HG02763 (cell line): Measurements from ENCODE around the gene NLGN1.
"Not testable (repeated sequence)": the region's sequence is repeated elsewhere in the genome, so short reads cannot be mapped to it uniquely, and the experiment has no call there.

ENCODE experiments used
- ATAC-seq: cut with Tn5 transposase; IDR thresholded peaks from one replicate; pipeline ENCODE4 v1.9.1; 2021; ENCODE audit warnings: mild to moderate bottlenecking, moderate library complexity; ENCODE audit not compliant: unreplicated experiment

NLGN1 gene

DNA sequence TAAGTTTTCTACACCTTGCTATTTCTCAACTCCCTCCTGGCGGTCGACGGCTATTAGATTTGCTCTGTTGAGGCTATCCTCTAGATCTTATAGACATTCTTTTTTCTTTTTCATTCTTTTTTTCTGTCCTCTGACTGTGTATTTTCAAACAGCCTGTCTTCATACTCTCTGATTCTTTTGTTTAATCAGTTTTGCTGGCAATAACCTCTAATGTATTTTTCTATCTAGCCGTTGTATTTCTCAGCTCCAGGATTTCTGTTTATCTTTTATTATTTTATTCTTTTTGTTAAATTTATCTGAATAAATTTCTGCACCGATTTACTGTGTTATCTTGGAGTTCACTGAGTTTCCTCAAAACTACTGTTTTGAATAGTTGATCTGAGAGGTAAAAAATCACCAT is 31.5 kb downstream of the NLGN1 start:
- no peak for ATAC-seq

DNA sequence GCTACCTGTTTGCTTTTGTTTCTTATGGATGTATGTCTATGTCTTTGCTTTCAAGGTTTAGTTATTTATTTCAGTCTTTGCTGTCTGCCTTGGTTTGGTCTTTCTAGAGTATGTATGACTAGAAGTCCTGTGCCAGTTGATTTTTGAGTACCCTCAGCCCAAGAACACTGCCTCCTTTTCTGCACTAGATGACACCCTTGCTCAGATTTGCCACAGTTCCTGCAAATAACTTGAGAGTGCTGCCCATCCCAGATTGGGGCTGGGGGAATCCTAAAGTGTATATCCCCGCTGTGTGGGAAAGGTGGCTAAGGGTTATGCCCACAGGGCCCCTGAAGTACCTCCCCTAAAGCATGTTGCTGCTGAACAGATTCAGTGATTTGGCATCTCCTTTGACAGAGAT is 32.0 kb downstream of the NLGN1 start:
- no peak for ATAC-seq

DNA sequence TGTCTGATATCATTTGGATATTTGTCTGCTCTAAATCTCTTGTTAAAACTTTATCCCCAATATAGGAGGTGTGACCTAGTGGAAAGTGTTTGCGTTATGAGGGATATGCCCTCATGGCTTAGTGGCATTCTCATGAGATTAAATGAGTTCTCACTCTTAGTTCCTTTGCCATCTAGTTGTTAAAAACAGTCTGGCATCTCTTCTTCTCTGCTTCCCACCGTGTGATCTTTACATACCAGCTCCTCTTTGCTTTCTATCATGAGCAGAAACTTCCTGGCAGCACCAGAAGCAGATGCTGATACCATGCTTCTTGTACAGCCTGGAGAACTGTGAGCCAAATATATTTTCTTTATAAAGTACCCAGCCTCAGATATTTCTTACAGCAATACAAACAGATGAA is 33.0 kb downstream of the NLGN1 start:
- no peak for ATAC-seq

DNA sequence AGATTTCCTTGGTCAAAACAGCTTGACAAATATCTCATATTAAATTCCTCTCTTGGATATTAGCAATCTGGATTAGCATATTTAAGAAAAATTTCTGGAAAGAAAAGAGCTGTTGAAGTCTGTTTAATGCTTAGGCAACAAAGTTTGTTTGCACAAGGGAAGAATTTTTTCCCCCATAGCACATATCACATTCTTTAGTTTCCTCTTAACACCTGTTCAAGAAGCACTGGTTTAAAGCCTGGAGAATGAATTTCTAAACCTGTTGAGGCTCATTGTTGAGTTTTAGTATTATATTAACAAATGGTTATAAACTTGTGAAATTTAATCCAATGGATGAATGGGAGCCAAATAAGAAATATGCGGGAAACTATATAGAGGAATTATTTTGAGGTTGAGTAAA is 41.5 kb downstream of the NLGN1 start:
- no peak for ATAC-seq

DNA sequence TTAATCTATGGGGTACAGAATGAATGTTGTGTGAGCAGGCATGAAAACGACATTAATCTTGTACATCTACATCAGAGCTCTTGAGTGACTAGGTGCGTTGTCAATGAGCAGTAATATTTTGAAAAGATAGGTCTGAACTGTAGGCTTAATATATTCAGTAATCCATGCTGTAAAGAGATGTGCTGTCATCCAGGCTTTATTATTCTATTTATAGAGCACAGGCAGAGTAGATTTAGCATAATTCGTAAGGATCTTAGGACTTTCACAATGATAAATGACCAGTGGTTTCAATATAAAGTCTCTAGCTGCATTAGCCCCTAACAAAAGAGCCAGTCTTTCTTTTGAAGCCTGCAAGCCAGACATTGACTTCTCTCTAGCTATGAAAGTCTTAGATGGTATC is 43.0 kb downstream of the NLGN1 start:
- no peak for ATAC-seq

DNA sequence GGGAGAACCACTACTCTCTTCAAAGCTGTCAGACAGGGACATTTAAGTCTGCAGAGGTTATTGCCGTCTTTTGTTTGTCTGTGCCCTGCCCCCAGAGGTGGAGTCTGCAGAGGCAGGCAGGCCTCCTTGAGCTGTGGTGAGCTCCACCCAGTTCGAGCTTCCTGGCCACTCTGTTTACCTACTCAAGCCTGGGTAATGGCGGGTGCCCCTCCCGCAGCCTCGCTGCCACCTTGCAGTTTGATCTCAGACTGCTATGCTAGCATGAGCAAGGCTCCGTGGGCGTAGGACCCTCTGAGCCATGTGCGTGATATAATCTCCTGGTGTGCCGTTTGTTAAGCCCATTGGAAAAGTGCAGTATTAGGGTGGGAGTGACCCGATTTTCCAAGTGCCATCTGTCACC is 54.0 kb downstream of the NLGN1 start:
- ATAC-seq, result not testable (repeated sequence)

DNA sequence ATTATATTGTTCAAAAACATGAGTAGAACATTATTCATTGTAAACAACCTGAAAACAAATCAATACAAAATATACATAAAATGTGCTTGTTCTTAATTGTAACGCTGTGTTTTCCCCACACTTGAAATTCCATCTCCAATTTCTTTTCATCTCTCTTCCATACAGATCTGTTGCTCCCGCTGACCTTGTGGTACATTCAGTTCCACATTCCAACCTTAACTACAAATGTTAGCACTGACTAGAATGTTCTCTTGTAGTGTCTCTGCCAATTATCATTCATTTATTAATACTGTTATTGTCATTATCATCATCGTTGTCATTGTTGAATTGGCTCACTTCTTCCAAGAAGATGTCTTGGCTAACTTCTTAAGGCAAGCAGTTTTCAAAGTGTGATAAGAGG is 65.7 kb downstream of the NLGN1 start:
- ATAC-seq, result no peak

DNA sequence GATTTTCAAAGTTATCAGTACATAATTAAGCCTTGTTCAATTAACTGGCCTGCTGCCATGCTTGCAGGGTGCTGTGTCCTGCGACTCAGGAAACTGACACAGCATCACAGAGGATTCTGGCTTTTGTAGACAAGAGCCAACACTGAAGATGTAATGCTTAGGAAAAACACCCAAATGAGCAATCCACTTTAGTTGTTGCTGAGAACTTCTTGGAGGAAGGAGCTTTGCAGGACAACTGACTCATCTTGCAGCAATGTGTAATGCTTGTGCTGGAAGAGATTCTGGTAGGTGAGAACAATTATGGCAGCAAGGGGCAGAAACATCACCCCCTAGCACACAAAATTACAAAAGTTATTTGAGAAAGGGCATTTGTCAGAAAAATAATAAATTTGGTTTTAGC is 67.6 kb downstream of the NLGN1 start:
- no peak for ATAC-seq

DNA sequence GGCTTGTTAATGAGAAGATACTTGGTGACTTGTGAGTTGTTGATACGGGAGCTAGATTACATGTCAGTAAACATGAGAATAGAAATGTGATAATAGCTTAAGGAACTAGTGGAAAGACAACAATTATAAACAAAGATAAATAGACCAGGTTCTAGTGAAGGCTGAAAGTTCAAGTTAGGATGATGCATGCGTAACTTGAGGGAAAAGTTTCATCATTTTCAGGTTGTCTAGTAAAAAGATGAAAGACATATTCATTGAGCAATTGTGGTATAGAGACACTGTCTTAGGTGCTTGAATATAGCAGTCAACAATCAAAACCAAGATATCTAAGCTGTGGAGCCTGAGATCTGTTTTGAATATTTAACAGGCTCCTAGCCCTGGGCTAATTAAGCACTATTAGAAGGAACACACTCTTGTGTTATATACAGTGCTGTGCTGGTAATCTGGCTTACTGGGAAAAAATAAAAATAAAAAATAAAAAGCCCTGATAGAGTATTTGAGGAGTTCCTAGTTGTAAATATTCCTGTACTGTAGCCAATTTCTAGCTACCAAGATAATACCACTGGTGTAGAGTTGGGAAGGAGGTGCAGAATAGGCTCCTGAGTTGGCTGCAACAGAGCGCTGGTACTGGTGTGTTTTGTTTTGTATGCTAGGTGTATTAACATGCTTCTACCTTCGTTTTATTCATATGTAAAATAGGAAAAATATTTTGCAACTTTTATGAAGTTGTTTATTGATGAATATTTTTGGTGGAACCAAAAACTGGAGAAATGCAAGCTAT is 68.5 kb downstream of the NLGN1 start:
- no peak for ATAC-seq

DNA sequence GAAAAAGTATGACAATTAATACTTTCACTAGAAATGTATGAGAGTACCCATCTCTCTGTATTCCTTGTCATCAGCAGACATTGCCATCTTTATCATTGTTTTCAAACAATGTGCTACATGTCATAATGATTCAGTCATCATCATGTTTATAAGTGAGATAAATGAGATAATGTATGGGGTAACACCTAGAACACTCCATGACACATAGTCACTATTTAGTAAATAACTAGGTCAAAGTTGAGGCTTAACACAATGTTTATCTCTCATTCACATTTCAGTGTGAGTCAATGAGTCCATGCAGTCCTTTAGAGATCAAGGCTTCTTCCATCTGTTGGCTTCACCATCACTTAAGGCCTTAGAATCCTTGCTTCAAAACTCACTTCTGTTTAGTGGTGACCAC is 70.0 kb downstream of the NLGN1 start:
- ATAC-seq, result no peak

DNA sequence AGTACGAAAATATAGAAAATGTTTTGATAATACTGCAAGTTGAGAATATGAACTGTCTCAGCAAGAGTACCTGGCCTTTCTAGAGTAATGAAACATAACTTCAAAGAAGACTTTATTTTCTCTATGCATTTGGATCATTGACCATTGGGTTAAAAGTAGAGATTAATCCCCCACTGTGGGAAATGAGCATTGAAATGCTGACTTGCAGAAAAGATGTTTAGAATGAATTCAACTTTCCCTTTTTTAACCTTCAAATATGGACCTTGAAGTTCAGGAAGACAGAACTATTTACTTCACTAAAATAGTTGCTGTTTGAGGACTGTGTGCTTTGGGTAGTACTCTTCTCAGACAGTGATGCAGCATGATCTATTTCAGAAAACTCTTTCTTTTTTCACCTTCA is 75.7 kb downstream of the NLGN1 start:
- no peak for ATAC-seq

DNA sequence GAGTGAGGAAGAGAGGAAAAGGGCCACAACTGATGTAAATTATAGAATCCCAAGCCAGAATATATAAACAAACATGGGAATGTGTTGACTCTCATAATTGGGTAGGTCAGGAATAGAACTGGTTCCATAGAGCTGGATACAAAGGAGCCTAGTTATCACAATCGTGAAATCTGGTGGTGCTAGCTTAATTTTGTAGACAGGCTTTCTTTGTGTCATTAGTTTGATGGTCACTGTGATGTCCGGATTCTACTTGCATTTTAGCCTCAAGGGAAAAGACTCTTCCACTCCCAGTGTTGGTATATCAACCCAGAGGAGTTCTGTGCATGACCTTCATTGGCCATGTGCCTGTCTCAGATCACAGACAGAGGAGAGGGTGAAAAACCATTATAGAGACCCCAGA is 81.8 kb downstream of the NLGN1 start:
- no peak for ATAC-seq

DNA sequence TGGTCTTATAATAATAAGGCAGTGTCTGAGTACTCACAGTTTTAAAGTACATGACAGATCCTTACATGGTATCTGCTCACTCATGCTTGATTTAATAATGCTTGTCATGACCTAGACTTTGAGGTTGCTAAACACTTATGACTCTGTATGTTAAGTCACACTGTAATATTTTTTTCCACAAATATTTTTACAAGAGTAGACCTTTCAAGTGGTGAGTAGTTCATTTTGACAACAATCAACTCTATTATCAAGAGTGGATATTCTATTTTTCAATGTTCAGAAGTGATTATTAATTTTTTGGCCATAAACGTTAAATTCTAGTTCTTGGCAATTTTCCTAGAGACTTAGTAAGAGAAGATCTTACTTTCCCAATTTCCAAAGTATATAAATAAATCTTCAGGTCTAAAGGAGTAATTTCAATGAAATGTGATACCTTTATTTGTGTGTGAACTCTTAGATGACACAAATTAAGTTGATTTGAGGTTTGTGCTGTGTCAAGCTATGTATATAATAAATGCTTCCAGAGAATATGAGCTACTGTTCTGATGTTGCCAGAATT is 104.5 kb downstream of the NLGN1 start:
- no peak for ATAC-seq

DNA sequence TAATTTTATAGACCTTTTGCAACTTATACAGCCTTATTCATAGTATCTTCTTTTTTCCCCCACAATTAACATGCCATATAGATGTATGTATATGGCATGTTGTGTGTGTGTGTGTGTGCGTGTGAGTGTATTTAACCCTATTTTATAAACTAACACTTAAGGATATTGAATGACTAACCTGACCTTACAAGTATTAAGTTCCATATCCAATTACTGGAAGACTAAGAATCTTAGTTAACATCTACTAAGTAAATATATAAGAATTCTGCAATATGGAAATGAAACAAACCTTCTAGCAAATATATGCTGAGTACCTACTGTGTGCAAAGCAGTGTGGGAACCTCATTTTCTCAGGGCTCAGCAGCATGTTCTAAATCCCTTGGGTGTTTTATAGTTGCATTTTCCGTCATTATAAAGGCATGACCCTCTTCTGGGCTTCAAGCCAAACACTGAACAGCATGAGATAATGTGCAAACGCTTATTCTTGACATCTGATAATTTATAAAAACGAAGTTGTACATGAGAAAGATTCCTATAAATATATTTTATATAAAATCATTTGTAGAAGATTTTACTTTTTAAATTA is 105.5 kb downstream of the NLGN1 start:
- no peak for ATAC-seq

DNA sequence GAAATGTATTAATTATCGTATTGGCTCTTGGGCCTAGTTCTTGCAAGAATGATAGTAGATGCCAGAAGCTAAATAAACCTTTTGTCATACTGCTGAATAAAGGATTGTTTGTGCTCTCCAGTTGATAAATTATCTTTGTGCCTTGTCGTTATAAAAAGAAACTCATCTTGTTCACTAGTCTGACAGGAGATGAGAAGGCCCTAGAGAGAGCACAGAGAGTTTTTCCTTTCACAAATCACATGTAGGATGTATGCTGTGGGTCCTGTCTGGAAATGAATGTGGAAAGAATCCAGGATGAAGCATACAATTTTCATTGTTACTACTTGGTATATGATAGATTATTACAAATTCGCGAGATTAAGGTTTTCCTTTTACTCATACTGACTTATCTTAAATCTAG is 113.0 kb downstream of the NLGN1 start:
- no peak for ATAC-seq

DNA sequence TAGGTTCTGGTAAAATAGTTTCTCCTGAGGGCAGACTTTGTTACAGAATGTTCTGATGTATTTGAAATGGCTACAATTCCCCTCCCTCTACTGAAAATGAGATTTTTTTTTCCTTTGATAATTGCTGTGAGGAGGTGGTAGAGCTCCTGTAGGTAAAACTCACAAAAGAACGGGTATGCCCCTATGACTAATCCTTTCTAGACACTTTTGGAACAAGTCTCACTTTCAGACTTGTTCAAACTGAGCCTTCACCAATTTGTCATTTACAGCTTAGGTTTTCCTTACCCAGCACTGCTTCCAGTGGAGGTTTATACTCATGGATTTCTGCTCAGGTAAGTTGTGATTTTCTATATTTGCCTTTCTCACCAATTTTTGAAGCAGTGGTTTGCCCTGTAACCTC is 115.6 kb downstream of the NLGN1 start:
- no peak for ATAC-seq

DNA sequence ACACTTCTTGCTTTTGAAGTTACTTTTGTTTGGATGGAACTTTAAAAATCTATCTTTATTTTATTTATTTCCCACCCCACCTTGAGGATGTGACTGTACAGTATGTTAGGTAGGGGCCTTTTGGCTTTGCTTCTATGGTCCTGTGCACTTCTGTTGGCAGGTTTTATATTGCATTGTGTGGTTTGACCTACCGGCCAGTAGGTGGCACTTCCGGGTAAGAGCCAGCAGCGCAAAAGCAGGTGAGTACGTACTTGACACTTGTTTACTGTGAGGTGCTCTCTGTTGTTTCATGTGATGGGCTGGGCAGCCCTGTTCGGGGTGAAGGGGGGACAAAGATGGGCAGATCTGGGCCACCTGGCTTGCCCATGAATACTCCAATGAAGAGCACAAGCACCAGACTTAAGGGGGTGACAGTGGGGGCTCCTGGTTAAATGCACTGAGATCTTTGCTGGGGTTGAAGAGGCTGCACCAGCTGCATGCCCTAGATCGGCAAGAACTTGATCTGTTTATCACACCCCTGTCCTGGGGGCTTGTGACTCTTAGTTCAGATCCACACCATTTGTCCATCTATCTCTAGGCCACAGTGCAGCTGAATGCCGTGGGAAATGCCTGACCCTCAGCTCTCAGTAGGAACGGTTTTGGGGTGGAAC is 131.6 kb downstream of the NLGN1 start:
- ATAC-seq, result peak; percentile 90

DNA sequence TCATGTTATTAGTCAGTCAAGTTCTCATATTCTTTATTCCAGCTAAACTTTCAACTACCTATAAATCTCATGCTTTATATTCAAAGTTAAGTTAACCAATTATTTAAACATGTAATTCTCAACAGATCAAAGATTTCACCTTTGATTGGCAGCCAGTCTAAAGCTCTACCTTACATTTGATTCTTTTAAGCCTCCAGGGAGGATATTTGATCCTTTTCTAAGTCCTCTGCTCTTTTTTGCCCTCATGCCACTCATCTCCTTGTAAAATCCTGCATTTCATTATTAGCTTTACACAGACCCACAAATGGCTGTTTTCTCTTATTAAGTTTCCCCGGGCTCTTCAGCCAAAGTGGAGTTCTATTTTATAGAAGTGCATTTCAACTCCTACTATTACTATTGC is 134.1 kb downstream of the NLGN1 start:
- no peak for ATAC-seq

DNA sequence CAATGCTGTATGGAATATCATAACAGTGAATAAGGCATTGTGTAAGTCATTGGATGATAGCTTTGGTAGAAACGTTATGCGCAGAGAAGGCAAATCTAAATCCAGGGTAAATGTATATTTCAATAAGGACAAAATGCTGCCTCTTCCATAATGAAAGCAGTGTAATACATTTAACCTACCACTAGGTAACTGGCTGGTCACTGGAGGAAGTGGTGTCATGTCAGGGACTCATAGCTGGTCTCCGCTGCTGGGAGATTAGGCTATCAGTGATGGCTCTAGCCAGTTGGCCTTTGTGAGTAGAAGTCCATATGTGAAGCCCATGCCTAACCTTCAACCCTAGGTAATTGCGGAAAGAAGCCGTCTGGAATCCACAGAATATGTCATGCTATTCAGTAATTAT is 140.9 kb downstream of the NLGN1 start:
- no peak for ATAC-seq

DNA sequence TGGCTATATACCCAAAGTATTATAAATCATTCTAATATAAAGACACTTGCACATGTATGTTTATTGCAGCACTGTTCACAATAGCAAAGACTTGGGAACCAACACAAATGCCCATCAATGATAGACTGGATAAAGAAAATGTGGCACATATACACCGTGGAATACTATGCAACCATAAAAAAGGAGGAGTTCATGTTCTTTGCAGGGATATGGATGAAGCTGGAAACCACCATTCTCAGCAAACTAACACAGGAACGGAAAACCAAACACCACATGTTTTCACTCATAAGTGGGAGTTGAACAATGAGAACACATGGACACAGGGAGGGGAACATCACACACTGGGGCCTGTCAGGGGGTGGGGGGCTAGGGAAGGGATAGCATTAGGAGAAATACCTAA is 148.0 kb downstream of the NLGN1 start:
- ATAC-seq, result not testable (repeated sequence)

DNA sequence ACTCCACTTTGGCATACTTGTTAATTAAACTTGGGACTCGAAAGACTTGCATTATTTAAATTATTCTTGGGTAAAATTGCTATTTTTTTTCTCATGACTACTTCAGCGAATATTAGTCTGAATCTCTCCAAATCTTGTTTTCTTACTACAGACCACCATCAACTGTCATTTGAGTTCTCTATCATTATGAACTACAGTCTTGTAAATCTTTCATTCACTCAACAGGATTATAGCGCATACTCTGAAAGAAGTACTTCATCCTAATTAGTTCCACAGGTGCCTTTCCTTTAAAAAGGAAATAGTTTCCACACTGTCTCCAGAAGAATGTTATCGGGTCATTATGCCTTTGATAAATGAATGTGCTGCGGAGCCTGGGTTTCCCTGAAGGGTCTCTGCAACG is 149.5 kb downstream of the NLGN1 start:
- no peak for ATAC-seq

DNA sequence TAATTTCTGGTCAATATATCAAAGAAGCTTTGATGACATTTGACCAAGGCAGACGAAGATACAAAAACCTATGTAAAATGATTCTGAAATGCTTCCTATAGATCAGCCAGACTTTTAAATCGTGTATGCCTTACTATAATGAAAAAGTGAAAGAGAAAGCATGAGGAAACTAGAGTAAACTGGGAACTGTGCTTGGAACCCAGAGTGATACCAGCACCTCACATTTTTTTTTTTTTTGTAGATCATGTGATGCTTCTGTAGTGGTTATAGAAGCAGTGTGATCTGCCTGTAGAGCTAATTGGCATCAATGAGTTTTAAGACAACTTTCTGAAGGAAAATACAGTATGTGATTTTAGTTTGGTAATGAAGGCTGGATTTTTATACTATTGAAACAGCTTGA is 150.7 kb downstream of the NLGN1 start:
- ATAC-seq, result no peak
